ENCODE measurements around the gene HEATR5A.
"Not testable (repeated sequence)": the region's sequence is repeated elsewhere in the genome, so short reads cannot be mapped to it uniquely, and the experiment has no call there.

Gene HEATR5A

DNA sequence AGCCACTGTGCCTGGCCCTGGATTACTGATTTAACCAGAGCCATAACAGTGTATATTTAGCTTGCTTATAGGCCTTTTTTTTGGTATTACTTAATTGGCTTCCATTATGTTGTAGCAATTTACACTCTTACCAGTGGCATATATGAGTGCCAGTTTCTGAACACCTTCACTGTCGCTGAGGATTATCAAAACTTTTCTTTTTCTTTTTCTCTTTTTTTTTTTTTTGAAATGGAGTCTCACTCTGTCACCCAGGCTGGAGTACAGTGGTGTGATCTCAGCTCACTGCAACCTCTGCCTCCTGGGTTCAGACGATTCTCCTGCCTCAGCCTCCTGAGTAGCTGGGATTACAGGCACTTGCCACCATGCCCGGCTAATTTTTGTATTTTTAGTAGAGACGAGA lies 164.4 kb downstream of the HEATR5A start:
- not testable (repeated sequence) for DNase-seq

- DNase-seq, result no peak
Observed at GRCh38 chr14:31255286-31255685, 165.1 kb downstream of the HEATR5A start.

DNA sequence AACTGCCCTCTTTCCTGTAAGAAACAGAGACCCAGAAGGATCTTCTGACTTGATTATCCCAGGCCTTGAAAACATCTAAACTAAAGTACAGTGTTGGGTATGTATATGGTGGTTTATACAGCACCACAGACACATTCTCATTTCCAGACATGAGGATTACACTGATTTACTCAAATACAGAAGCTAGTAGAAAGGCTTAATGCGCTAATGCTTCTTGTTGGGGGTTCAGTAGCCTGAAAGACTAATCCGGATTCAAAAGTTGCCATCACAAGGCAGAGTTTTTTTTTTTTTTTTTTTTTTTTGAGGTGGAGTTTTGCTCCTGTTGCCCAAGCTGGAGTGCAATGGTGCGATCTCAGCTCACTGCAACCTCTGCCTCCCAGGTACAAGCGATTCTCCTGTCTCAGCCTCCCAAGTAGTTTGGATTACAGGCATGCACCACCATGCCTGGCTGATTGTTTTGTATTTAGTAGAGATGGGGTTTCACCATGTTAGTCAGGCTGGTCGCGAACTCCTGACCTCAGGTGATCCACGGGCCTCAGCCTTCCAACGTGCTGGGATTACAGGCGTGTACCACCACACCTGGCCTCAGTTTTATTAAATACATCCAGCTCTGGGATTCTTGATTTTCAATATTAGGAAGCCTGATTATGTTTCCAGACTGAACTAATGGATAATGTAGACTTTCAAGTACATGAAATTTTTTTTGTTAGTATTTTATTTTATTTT lies 166.4 kb downstream of the HEATR5A start:
- no peak for DNase-seq

- no peak for DNase-seq
Observed at GRCh38 chr14:31252865-31253264, 167.5 kb downstream of the HEATR5A start.

DNA sequence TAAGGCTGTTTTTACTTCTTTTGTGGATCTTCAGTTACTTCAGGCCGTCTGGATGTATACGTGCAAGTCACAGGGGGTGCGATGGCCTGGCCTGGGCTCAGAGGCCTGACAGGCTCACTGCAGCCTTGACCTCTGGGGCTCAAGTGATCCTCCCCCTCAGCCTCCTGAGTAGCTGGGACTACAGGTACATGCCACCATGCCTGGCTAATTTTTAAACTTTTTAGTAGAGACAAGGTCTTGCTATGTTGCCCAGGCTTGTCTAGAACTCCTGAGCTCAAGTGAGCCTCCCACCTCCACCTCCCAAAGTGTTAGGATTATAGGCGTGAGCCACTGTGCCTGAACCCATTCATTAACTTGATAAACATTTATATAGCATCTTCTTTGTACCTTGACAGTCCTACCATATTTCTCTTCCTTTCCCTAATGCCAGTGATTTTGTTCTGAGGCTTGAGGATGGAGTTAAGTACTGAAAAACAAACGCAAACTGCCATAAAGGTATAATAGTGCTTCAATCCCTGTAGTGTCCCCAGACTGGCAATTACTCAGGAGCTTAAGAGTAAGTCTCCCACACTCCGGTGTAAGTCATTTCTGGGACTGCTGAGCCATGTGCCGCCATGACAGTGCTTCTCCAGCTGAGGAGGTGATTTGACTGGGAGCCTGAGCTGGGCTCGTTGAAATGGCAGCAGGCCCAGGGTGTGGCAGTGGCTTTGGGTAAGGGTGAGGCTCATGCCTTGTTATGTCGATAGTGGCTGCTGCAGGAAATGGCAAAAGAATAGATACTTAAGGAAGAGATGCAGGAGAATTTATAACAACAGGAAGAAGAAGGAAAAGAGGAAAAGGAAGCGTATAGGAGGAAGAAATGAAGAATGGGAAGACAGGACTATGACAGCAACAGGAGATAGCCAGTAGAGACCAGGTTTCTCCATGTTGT lies 169.1 kb downstream of the HEATR5A start:
- no peak for DNase-seq

GRCh38 chr14:31244626-31245025 lies 175.7 kb downstream of the HEATR5A start:
- no peak for DNase-seq

GRCh38 chr14:31243860-31244259 lies 176.5 kb downstream of the HEATR5A start:
- no peak for DNase-seq

- DNase-seq, result not testable (repeated sequence)
Observed at GRCh38 chr14:31242161-31242940, 178.0 kb downstream of the HEATR5A start.

Data from inflammatory macrophage treated with lipopolysaccharide for 1 hour (primary cell).